Measurements from ENCODE around the gene SULT1E1.

GRCh38 chr4:69818060-69818639 lies 41.8 kb downstream of the SULT1E1 start:
- no peak for TF ChIP-seq CTCF (tag by site-specific recombination; IDR thresholded peaks at IDR 0.05)
- no peak for TF ChIP-seq ZNF140 (tag by site-specific recombination; IDR thresholded peaks at IDR 0.05)
- TF ChIP-seq TCF7L2 (IDR thresholded peaks at IDR 0.05; ENCODE audit: borderline replicate concordance, low read depth, low read length), result no peak
- no peak for TF ChIP-seq ZNF785 (tag by site-specific recombination; IDR thresholded peaks at IDR 0.05)
- TF ChIP-seq ZNF274 (IDR thresholded peaks at IDR 0.05; ENCODE audit: low read length), result no peak
- TF ChIP-seq ZNF274 (tag by site-specific recombination; IDR thresholded peaks at IDR 0.05; ENCODE audit: borderline replicate concordance), result no peak
- no peak for TF ChIP-seq ZNF707 (tag by site-specific recombination; IDR thresholded peaks at IDR 0.05)
- no peak for TF ChIP-seq ZNF138 (tag by site-specific recombination; IDR thresholded peaks at IDR 0.05; ENCODE audit: borderline replicate concordance)
- no peak for TF ChIP-seq ZBTB26 (tag by site-specific recombination; optimal IDR thresholded peaks at IDR 0.05)
- TF ChIP-seq ZNF214 (tag by site-specific recombination; IDR thresholded peaks at IDR 0.05; ENCODE audit: borderline replicate concordance), result no peak
- TF ChIP-seq ZNF473 (tag by site-specific recombination; IDR thresholded peaks at IDR 0.05), result no peak
- no peak for TF ChIP-seq ZNF23 (tag by site-specific recombination; IDR thresholded peaks at IDR 0.05; ENCODE audit: borderline replicate concordance)

Measured in HEK293 (cell line).